H1 (cell line): ENCODE data around the gene ZMPSTE24. TPM values are rescaled to one million over a fixed set of nuclear protein-coding genes. Genes with fewer than 3 reads are reported as not detected.

Source experiments
- CREB1 ChIP-seq: IDR thresholded peaks from 2 replicates; pipeline ENCODE4 v1.6.1; 2012; ENCODE audit warnings: inconsistent platforms
- CTCF ChIP-seq, 3 experiments: IDR thresholded peaks; 1 replicate in 2 of 3; 2 replicates in 1 of 3; pipeline versions ENCODE4 v1.5.1 to v1.6.1; 2011; ENCODE audit warnings: low read length in 3 of 3, mild to moderate bottlenecking in 3 of 3, inconsistent platforms in 2 of 3, low read depth in 1 of 3, moderate library complexity in 1 of 3; ENCODE audit not compliant: insufficient read depth in 1 of 3; ENCODE audit errors: control extremely low read depth in 1 of 3
- MAX ChIP-seq: IDR thresholded peaks from 2 replicates; pipeline ENCODE4 v1.6.1; 2012; ENCODE audit warnings: inconsistent platforms
- RFX5 ChIP-seq: IDR thresholded peaks from 2 replicates; pipeline ENCODE4 v1.6.1; 2011; ENCODE audit warnings: low read depth, low read length, improper control_type of control experiment, borderline replicate concordance
- RNF2 ChIP-seq: fragments of 200-900, 300-1000 bp; sonication (generic); IDR thresholded peaks from 2 replicates; pipeline ENCODE4 v1.7.1; 2016; ENCODE audit warnings: borderline replicate concordance, low read depth, mild to moderate bottlenecking, antibody characterized with exemption, low read length; ENCODE audit not compliant: poor library complexity, severe bottlenecking; ENCODE audit errors: missing control alignments
- polyA plus RNA-seq, 7 experiments: library from polyadenylated mRNA; depleted of rRNA in 3 of 7; stranded (reverse) in 5 of 7; unstranded in 2 of 7; fragments of >200 nt in 5 of 7; fragments of 200-250 nt in 2 of 7; gene quantifications; 1 replicate in 5 of 7; 2 replicates in 1 of 7; 4 replicates in 1 of 7; pipeline versions ENCODE4 v1.2.1 to v1.2.3, GENCODE V29; 2011 to 2013; ENCODE audit warnings: missing spikeins in 2 of 7, mixed read lengths in 2 of 7
- total RNA-seq: library from RNA; stranded (reverse); fragmentation: NEBNext Ultra II Directional; extraction: Animal tissue kit (Norgen Biotek cat#: 25700); gene quantifications from 2 replicates; pipeline ENCODE4 v1.2.1, GENCODE V29; 2021

The ZMPSTE24 gene
- total and polyA plus RNA-seq, 2 of the 8 experiments (the other 6 are each of a cell fraction or from before 2014, with no cell fraction given), result 12.7 to 42.9 TPM

- TF ChIP-seq MAX (no peak), RFX5 (no peak), RNF2 (no peak), CTCF (IDR thresholded peaks at IDR 0.05; ENCODE audit: control extremely low read depth in 1 of 3, insufficient read depth in 1 of 3, low read depth in 1 of 3, low read length in 3 of 3) (no peak), CREB1 (no peak)
Observed at GRCh38 chr1:40240390-40240789, 17.6 kb upstream of the ZMPSTE24 start (continued).
